HG03066 (cell line): ENCODE results near the gene SORCS3.

ENCODE experiments used
- ATAC-seq: cut with Tn5 transposase; IDR thresholded peaks from one replicate; pipeline ENCODE4 v1.9.1; 2021; ENCODE audit warnings: low read depth; ENCODE audit not compliant: unreplicated experiment

Gene SORCS3

GRCh38 chr10:104773105-104773504, 132.0 kb downstream of the SORCS3 start:
- ATAC-seq, result no peak

GRCh38 chr10:104774234-104774633, 133.1 kb downstream of the SORCS3 start:
- no peak for ATAC-seq

- ATAC-seq, result no peak
Measured at GRCh38 chr10:104777086-104777799, 136.2 kb downstream of the SORCS3 start.

- ATAC-seq, result no peak
Measured at GRCh38 chr10:104778371-104778770, 137.3 kb downstream of the SORCS3 start.

- no peak for ATAC-seq
Measured at GRCh38 chr10:104779701-104780100, 138.6 kb downstream of the SORCS3 start.

- ATAC-seq, result no peak
Measured at GRCh38 chr10:104780165-104780564, 139.1 kb downstream of the SORCS3 start.

GRCh38 chr10:104780946-104781595, 140.0 kb downstream of the SORCS3 start:
- no peak for ATAC-seq

GRCh38 chr10:104784452-104784851, 143.4 kb downstream of the SORCS3 start:
- ATAC-seq, result no peak

- ATAC-seq, result no peak
Measured at GRCh38 chr10:104791471-104791870, 150.4 kb downstream of the SORCS3 start.

GRCh38 chr10:104795411-104795810, 154.3 kb downstream of the SORCS3 start:
- ATAC-seq, result no peak

GRCh38 chr10:104796823-104797222, 155.7 kb downstream of the SORCS3 start:
- ATAC-seq, result no peak

GRCh38 chr10:104802941-104803340, 161.9 kb downstream of the SORCS3 start:
- ATAC-seq, result no peak

- ATAC-seq, result no peak
Measured at GRCh38 chr10:104804880-104805279, 163.8 kb downstream of the SORCS3 start.

- no peak for ATAC-seq
Measured at GRCh38 chr10:104806801-104807200, 165.7 kb downstream of the SORCS3 start.

GRCh38 chr10:104807581-104808310, 166.7 kb downstream of the SORCS3 start:
- no peak for ATAC-seq

GRCh38 chr10:104809288-104810090, 168.4 kb downstream of the SORCS3 start:
- ATAC-seq, result peak; percentile 70

GRCh38 chr10:104811166-104811565, 170.1 kb downstream of the SORCS3 start:
- ATAC-seq, result no peak

- ATAC-seq, result no peak
Measured at GRCh38 chr10:104816501-104816900, 175.4 kb downstream of the SORCS3 start.

GRCh38 chr10:104819731-104820130, 178.6 kb downstream of the SORCS3 start:
- ATAC-seq, result no peak

GRCh38 chr10:104822088-104822487, 181.0 kb downstream of the SORCS3 start:
- ATAC-seq, result no peak
